ENCODE results near the gene HOXB5.

HOXB5 gene

DNA sequence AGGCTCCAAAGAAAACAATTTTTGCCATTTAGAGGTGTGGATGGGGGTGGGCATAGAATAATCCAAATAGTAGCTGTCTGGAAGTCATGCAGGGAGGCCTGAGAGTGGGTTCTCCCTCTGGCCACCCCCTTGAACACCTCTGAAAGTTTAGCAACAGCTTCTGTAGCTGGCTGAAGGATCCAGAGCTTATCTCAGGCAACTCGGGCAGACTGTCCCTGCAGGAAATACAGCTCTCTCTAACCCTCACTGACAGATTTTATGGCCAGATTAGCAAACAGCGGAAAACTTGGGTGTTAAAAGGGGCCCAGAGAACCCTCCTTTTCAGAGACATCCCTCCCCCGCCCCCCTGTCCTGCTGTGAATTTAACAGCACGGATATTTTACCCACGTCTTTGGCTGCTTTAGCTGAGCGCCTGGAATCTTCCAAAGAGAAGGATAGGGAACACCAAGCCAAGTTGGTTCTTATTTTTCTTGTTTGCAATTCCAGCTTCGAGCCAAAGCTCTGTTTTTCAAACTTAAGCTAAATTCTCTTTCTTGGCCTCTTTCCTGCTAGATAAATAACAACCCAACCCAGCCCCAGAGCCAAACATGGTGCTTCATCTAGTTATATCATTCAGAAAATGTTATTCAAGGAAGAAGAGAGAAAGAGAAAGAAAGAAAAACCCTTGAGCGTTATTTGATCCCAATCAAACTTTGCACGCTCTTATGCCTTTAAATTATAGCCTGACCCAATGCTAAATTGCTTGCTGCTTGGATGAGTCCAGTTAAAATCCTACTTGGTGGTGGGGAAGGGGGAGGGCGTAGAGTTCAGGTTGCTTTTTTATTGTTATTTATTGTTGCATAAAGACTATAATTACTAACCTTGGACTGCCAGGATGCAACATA lies 46.4 kb downstream of the HOXB5 start:
- no peak for DNase-seq (ENCODE audit: low read depth)

- DNase-seq (ENCODE audit: low read depth), result no peak
Measured at GRCh38 chr17:48546137-48546923, 47.2 kb downstream of the HOXB5 start.

GRCh38 chr17:48545539-48545938 lies 48.0 kb downstream of the HOXB5 start:
- no peak for DNase-seq (ENCODE audit: low read depth)

DNA sequence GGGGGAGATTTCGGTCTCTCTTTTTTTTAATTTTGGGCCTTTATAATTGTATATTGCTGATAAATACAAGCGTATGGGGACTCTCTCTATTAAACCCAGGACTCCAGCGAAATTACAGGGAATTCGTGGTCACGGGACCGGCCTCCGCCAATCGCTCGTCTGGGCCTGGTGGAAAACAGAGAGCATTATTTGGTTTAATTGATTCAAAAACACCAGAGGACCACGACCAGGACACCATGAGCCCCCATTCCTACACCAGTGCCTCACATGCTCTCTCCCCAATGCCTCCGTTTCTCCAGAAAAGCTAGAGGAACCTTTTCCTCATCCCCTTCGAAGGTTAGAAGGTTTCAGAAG lies 48.6 kb downstream of the HOXB5 start, which contains the start of gene HOXB2:
Gene HOXB2, minus strand, starts transcription at position 88 of the 354 bp plus-strand sequence. CDS start 198 bp downstream, outside the sequence.
- DNase-seq (ENCODE audit: low read depth), result no peak

- peak; percentile 45 for DNase-seq (ENCODE audit: low read depth)
Measured at GRCh38 chr17:48544349-48545021, 49.1 kb downstream of the HOXB5 start.

DNA sequence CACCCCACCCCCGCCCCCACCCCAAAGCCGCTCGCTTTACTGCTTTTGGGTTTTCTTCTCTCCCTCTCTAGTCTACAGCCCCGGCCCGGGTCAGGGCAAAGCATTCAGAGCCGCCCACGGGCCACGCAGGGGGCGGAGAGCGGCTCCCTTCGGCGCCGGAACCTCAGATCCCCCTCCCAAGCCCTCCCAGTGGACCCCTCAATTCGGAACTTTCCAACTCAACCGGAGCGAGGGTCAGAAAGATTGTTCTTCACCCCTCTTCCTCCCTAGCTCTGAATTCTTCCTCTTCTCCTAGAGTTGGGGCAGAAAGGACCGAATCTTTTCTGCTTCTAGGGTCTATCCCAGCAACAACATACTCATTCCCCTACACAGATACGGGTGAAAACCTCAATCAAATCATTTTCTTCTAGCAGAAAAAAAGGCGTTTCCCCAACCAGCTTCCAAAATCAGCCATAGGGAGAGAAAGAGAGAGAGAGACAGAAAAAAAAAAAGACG lies 49.7 kb downstream of the HOXB5 start:
- DNase-seq (ENCODE audit: low read depth), result no peak

- peak; percentile 29 for DNase-seq (ENCODE audit: low read depth)
Measured at GRCh38 chr17:48543107-48543853, 50.3 kb downstream of the HOXB5 start.

DNA sequence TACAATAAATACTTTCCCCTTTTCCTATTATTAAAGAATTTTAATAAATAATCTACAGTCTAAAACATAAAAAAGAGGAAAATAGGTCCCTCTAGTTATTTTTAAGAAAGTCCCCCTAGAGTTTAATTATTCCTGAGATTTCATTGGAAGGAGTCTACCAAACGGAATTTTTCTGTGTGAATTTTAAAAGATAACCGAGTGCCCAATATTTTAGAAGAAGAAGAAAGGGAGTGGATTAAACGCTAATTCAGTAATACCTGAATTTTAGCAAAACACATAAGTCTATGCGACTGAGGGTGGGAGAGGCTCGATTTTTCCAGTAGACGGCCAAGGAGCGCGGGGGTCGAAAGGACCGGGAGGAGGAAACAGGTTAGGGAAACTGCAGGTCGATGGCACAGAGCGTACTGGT lies 50.9 kb downstream of the HOXB5 start:
- no peak for DNase-seq (ENCODE audit: low read depth)

DNA sequence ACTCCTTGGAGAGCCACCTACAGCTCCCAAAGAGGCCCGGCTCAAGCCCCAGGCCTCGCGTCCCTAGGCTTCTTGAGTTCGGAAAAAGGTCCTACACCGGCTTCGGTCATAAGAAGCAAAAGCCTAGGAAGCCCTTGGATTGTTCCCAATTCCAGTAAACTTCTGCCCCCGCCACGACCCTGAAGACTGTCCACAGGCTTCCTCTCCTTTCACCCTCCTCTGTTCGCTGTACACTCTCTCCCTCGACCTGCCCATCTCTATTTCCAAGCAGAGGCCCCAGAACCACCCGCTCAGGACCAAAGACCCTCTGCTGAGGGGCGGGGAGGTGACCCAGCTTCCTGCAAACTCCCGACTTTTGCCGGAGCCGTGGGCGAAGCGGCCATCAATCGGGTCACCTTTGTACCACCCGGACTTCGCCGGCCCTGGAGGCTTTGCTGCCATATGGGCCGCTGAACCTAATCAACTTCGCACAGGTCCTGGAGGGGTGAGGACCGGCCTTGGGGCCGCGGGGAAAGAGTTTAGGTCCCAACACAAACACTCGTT lies 51.4 kb downstream of the HOXB5 start:
- no peak for DNase-seq (ENCODE audit: low read depth)

- peak; percentile 17 for DNase-seq (ENCODE audit: low read depth)
Measured at GRCh38 chr17:48541577-48542113, 51.9 kb downstream of the HOXB5 start.

All from T follicular helper cell (primary cell).